WTC11 (cell line): ENCODE data around the gene SUSD6. TPM values are rescaled to one million over a fixed set of nuclear protein-coding genes. Genes with fewer than 3 reads are reported as not detected.
"Not testable (repeated sequence)": the region's sequence is repeated elsewhere in the genome, so short reads cannot be mapped to it uniquely, and the experiment has no call there.

Experiments
- ATAC-seq: fragments of 200-7000 bp; cut with Tn5 transposase; 2 replicates; pipeline ENCODE4 v1.10.0; 2021; ENCODE audit warnings: mild to moderate bottlenecking, moderate library complexity
- CTCF ChIA-PET: fragments of 300-600 bp; sonication (Branson Sonifier 250); formaldehyde crosslinking; loops from one replicate; lab custom pipeline; 2021; ENCODE audit warnings: antibody characterized with exemption; lab: Charles Lee
- POLR2A ChIA-PET: fragments of 350-600 bp; sonication (Branson Sonifier 250); formaldehyde crosslinking; loops from one replicate; lab custom pipeline; 2021; ENCODE audit warnings: antibody characterized with exemption; lab: Charles Lee
- DNase-seq: peaks from one replicate; pipeline ENCODE4 v3.0.0; 2021; ENCODE audit warnings: low spot score
- H3K27ac Mint-ChIP-seq: 2 replicates; pipeline ENCODE4 v1.8.0; 2021; ENCODE audit warnings: mixed read lengths
- H3K27me3 Mint-ChIP-seq: 2 replicates; pipeline ENCODE4 v1.8.0; 2021; ENCODE audit warnings: low read depth, mild to moderate bottlenecking, moderate library complexity, mixed read lengths
- H3K36me3 Mint-ChIP-seq: 2 replicates; pipeline ENCODE4 v1.8.0; 2021; ENCODE audit warnings: mixed read lengths
- H3K4me1 Mint-ChIP-seq: 2 replicates; pipeline ENCODE4 v1.8.0; 2022; ENCODE audit warnings: mixed read lengths
- H3K4me3 Mint-ChIP-seq: 2 replicates; pipeline ENCODE4 v1.8.0; 2021; ENCODE audit warnings: mild to moderate bottlenecking, moderate library complexity, mixed read lengths
- H3K9me3 Mint-ChIP-seq: 2 replicates; pipeline ENCODE4 v1.8.0; 2021; ENCODE audit warnings: mixed read lengths
- ETV6 ChIP-seq: sonication (generic); formaldehyde crosslinking; IDR thresholded peaks from 2 replicates; pipeline ENCODE4 v1.8.1; 2022; ENCODE audit warnings: mild to moderate bottlenecking, missing genetic modification reagents
- FOXK1 ChIP-seq: sonication (generic); formaldehyde crosslinking; IDR thresholded peaks from 2 replicates; pipeline ENCODE4 v1.8.0; 2022; ENCODE audit warnings: mild to moderate bottlenecking, moderate library complexity, missing genetic modification reagents
- KAT7 ChIP-seq: sonication (generic); formaldehyde crosslinking; IDR thresholded peaks from 2 replicates; pipeline ENCODE4 v1.8.1; 2023; ENCODE audit warnings: missing genetic modification reagents, mild to moderate bottlenecking, borderline replicate concordance
- NFATC4 ChIP-seq: fragments of 250-450 bp; sonication (Bioruptor Pico); IDR thresholded peaks from 2 replicates; pipeline ENCODE4 v1.9.0; 2021; ENCODE audit warnings: mild to moderate bottlenecking
- NFYB ChIP-seq: sonication (generic); formaldehyde crosslinking; conservative IDR thresholded peaks from 2 replicates; pipeline ENCODE4 v1.8.0; 2022; ENCODE audit warnings: low read depth, missing genetic modification reagents
- NR2C2 ChIP-seq: sonication (generic); formaldehyde crosslinking; IDR thresholded peaks from 2 replicates; pipeline ENCODE4 v1.8.0; 2022; ENCODE audit warnings: mild to moderate bottlenecking, missing genetic modification reagents
- OVOL2 ChIP-seq: fragments of 250-450 bp; sonication (Bioruptor Pico); IDR thresholded peaks from 2 replicates; pipeline ENCODE4 v1.9.0; 2021; ENCODE audit warnings: mild to moderate bottlenecking, borderline replicate concordance
- PREB ChIP-seq: sonication (generic); formaldehyde crosslinking; IDR thresholded peaks from 2 replicates; pipeline ENCODE4 v1.8.1; 2022; ENCODE audit warnings: mild to moderate bottlenecking, missing genetic modification reagents, moderate library complexity, borderline replicate concordance
- PRRX2 ChIP-seq: fragments of 250-450 bp; sonication (Bioruptor Pico); IDR thresholded peaks from 2 replicates; pipeline ENCODE4 v1.8.0; 2021; ENCODE audit warnings: mild to moderate bottlenecking
- RELA ChIP-seq: sonication (generic); formaldehyde crosslinking; IDR thresholded peaks from 2 replicates; pipeline ENCODE4 v1.8.1; 2022; ENCODE audit warnings: missing genetic modification reagents, mild to moderate bottlenecking, borderline replicate concordance
- SP1 ChIP-seq: sonication (generic); formaldehyde crosslinking; conservative IDR thresholded peaks from 2 replicates; pipeline ENCODE4 v1.8.1; 2022; ENCODE audit warnings: missing genetic modification reagents
- USF1 ChIP-seq: sonication (generic); formaldehyde crosslinking; IDR thresholded peaks from 2 replicates; pipeline ENCODE4 v1.8.0; 2022; ENCODE audit warnings: mild to moderate bottlenecking, missing genetic modification reagents
- USF2 ChIP-seq: sonication (generic); formaldehyde crosslinking; IDR thresholded peaks from 2 replicates; pipeline ENCODE4 v1.8.1; 2023; ENCODE audit warnings: mild to moderate bottlenecking, missing genetic modification reagents, moderate library complexity
- ZNF317 ChIP-seq: sonication (generic); formaldehyde crosslinking; IDR thresholded peaks from 2 replicates; pipeline ENCODE4 v1.8.1; 2023; ENCODE audit warnings: low read depth, mild to moderate bottlenecking, moderate library complexity, missing genetic modification reagents, borderline replicate concordance
- ZNF512 ChIP-seq: sonication (generic); formaldehyde crosslinking; IDR thresholded peaks from 2 replicates; pipeline ENCODE4 v1.8.1; 2022; ENCODE audit warnings: missing genetic modification reagents, borderline replicate concordance
- total RNA-seq: library from RNA; stranded (reverse); gene quantifications from 3 replicates; pipeline ENCODE4 v1.2.3, GENCODE V29; 2021
- TF ChIP-seq, protein P1 (sequence below): sonication (generic); formaldehyde crosslinking; IDR thresholded peaks from 2 replicates; pipeline ENCODE4 v1.8.1; 2023; ENCODE audit warnings: mild to moderate bottlenecking, missing genetic modification reagents
- TF ChIP-seq, protein P2 (sequence below): sonication (generic); formaldehyde crosslinking; IDR thresholded peaks from 2 replicates; pipeline ENCODE4 v1.8.0; 2022; ENCODE audit warnings: missing genetic modification reagents
- TF ChIP-seq, protein P3 (sequence below): fragments of 250-450 bp; sonication (Bioruptor Pico); IDR thresholded peaks from 2 replicates; pipeline ENCODE4 v1.9.0; 2021; ENCODE audit warnings: mild to moderate bottlenecking

Gene SUSD6
- total RNA-seq, 1 experiment from 2014 or later, result 10.1 TPM

- Mint-ChIP-seq H3K9me3 (no peaks in the 10 kb centered on the region), H3K4me3 (no peak overlapping the region), H3K4me1 (peaks cover 71% of the 10 kb centered on the region), H3K27me3 (no peaks in the 10 kb centered on the region), H3K27ac (peak overlapping the region; percentile 63), H3K36me3 (no peaks in the 10 kb centered on the region)
- no peak for DNase-seq
- POLR2A ChIA-PET, result no interaction called here
- TF ChIP-seq, protein P1, sequence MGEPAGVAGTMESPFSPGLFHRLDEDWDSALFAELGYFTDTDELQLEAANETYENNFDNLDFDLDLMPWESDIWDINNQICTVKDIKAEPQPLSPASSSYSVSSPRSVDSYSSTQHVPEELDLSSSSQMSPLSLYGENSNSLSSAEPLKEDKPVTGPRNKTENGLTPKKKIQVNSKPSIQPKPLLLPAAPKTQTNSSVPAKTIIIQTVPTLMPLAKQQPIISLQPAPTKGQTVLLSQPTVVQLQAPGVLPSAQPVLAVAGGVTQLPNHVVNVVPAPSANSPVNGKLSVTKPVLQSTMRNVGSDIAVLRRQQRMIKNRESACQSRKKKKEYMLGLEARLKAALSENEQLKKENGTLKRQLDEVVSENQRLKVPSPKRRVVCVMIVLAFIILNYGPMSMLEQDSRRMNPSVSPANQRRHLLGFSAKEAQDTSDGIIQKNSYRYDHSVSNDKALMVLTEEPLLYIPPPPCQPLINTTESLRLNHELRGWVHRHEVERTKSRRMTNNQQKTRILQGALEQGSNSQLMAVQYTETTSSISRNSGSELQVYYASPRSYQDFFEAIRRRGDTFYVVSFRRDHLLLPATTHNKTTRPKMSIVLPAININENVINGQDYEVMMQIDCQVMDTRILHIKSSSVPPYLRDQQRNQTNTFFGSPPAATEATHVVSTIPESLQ (CRISPR knock-in tag), result no peak
- TF ChIP-seq ZNF317 (CRISPR knock-in tag) (no peak), NFYB (CRISPR knock-in tag) (no peak), ETV6 (no peak), OVOL2 (CRISPR knock-in tag) (no peak), KAT7 (CRISPR knock-in tag) (no peak), USF1 (no peak), ZNF512 (no peak), SP1 (CRISPR knock-in tag) (no peak), USF2 (CRISPR knock-in tag) (no peak), NR2C2 (no peak), PRRX2 (CRISPR knock-in tag) (no peak), FOXK1 (CRISPR knock-in tag) (no peak), RELA (CRISPR knock-in tag) (no peak), PREB (CRISPR knock-in tag) (no peak), NFATC4 (no peak)
- TF ChIP-seq, protein P2, sequence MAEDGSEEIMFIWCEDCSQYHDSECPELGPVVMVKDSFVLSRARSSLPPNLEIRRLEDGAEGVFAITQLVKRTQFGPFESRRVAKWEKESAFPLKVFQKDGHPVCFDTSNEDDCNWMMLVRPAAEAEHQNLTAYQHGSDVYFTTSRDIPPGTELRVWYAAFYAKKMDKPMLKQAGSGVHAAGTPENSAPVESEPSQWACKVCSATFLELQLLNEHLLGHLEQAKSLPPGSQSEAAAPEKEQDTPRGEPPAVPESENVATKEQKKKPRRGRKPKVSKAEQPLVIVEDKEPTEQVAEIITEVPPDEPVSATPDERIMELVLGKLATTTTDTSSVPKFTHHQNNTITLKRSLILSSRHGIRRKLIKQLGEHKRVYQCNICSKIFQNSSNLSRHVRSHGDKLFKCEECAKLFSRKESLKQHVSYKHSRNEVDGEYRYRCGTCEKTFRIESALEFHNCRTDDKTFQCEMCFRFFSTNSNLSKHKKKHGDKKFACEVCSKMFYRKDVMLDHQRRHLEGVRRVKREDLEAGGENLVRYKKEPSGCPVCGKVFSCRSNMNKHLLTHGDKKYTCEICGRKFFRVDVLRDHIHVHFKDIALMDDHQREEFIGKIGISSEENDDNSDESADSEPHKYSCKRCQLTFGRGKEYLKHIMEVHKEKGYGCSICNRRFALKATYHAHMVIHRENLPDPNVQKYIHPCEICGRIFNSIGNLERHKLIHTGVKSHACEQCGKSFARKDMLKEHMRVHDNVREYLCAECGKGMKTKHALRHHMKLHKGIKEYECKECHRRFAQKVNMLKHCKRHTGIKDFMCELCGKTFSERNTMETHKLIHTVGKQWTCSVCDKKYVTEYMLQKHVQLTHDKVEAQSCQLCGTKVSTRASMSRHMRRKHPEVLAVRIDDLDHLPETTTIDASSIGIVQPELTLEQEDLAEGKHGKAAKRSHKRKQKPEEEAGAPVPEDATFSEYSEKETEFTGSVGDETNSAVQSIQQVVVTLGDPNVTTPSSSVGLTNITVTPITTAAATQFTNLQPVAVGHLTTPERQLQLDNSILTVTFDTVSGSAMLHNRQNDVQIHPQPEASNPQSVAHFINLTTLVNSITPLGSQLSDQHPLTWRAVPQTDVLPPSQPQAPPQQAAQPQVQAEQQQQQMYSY (CRISPR knock-in tag), result no peak
- TF ChIP-seq, protein P3, sequence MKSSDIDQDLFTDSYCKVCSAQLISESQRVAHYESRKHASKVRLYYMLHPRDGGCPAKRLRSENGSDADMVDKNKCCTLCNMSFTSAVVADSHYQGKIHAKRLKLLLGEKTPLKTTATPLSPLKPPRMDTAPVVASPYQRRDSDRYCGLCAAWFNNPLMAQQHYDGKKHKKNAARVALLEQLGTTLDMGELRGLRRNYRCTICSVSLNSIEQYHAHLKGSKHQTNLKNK (CRISPR knock-in tag), result no peak
- ATAC-seq, result no peak
- CTCF ChIA-PET, result interaction anchor here (0.8 to 1.2 kb wide), 2 partner anchors 11 to 94 kb away, joined by 3 read pairs; no protein-coding TSS in a partner anchor
Observed at GRCh38 chr14:69698572-69698971, 87.2 kb downstream of the SUSD6 start.

DNA sequence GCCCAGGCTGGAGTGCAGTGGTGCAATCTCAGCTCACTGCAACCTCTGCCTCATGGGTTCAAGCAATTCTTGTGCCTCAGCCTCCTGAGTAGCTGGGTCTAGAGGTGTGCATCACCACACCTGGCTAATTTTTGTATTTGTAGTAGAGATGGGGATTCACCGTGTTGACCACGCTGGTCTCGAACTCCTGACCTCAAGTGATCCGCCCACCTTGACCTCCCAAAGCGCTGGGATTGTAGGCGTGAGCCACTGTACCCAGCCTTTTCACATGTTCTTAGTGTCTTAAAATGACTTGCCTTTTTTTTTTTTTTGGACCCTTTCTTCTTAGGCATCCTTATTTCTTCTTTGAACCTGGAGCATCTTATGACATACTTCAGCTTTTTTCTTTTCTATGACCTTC is 87.8 kb downstream of the SUSD6 start:
- POLR2A ChIA-PET, H3K4me3 Mint-ChIP-seq, H3K9me3 Mint-ChIP-seq, ATAC-seq, H3K27ac Mint-ChIP-seq, DNase-seq, H3K27me3 Mint-ChIP-seq, H3K36me3 Mint-ChIP-seq: not testable (repeated sequence)
- peaks cover 65% of the 10 kb centered on the region for H3K4me1 Mint-ChIP-seq
- CTCF ChIA-PET, result interaction anchor here (1.0 kb wide), 1 partner anchor 28 kb away, joined by 4 read pairs; no protein-coding TSS in a partner anchor
